ENCODE results near the gene NAV1.

The NAV1 gene

DNA sequence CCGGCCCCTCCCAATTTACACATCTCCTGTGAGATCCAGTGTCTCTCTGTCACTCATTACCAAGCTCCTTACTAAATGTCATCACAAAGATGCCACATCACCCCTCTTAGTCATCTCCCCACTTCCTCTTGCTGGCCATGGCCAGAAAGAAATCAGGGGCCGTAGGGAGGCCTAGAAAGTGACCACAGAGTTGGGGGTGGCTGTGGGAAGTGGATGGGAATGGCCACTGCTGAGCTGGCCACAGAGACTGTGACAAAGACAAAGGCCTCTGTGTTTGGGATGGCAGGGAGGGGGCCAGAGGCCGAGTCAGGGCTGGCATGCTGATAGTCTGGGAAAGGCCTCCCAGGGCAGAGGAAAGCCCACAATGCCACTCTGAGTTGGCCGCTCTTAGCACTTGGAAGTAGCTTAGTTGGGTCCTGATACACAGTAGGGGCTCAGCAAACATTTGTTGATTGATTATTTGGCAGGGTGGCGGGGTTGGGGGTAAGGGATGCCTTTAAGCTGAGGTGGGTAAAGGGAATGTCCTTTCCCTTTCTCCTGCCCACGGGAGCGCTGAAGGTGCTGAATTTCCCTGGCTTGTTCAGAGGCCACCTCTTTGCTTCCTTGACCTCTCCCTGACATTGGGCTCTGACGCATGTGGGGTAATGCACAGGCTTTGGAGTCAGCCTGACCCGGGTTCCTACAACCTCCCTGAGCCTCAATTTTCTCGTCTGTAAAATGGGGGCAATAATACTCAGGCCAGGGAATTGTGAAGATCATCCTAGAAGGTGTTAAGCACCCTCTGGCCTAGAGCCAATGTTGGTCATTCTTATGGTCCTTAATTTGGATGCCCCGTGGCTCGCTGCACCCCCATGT, 13.2 kb downstream of the NAV1 start:
- TF ChIP-seq RARB (CRISPR knock-in tag; IDR thresholded peaks at IDR 0.05) (0 out of 2 replicates have a peak, but pooled peaks have one; percentile 16), BACH2 (CRISPR knock-in tag; IDR thresholded peaks at IDR 0.05; ENCODE audit: borderline replicate concordance) (no peak)
- ATAC-seq, result peak; percentile 55

DNA sequence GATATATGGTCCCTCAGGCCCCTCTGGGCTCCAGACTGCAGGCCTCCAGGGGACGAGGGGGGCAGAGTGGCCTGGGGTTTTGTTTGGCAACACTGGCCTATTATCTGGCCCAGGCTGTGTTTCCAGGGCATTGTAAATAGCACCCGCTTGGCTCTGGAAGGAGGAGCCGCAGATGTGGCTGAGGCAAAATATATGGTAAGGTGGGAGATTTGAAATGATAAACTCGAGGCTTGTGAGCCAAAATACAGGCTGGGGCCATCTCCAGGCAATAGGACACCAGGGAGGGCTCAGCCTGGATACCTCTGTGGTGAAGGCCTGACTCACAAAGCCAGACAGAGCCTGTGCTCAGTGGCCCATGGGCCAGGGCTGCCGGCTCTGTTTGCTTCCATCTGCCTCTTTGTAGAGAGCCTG, 14.0 kb downstream of the NAV1 start:
- no peak for TF ChIP-seq RARB (CRISPR knock-in tag; IDR thresholded peaks at IDR 0.05)
- no peak for TF ChIP-seq ARNTL (CRISPR knock-in tag; IDR thresholded peaks at IDR 0.05; ENCODE audit: borderline replicate concordance, low read depth)
- no peak for TF ChIP-seq ZNF565 (CRISPR knock-in tag; conservative IDR thresholded peaks at IDR 0.05; ENCODE audit: low read depth)
- no peak for TF ChIP-seq CREB5 (CRISPR knock-in tag; IDR thresholded peaks at IDR 0.05; ENCODE audit: low read depth)
- TF ChIP-seq ZNF70 (CRISPR knock-in tag; IDR thresholded peaks at IDR 0.05), result no peak
- no peak for TF ChIP-seq OSR1 (CRISPR knock-in tag; IDR thresholded peaks at IDR 0.05)
- no peak for TF ChIP-seq ZC3H10 (CRISPR knock-in tag; IDR thresholded peaks at IDR 0.05)
- TF ChIP-seq BACH2 (CRISPR knock-in tag; IDR thresholded peaks at IDR 0.05; ENCODE audit: borderline replicate concordance), result no peak
- no peak for TF ChIP-seq ISL1 (CRISPR knock-in tag; IDR thresholded peaks at IDR 0.05)
- TF ChIP-seq ZFP30 (CRISPR knock-in tag; IDR thresholded peaks at IDR 0.05), result no peak
- no peak for TF ChIP-seq CSDC2 (CRISPR knock-in tag; IDR thresholded peaks at IDR 0.05)
- TF ChIP-seq PPARA (CRISPR knock-in tag; IDR thresholded peaks at IDR 0.05; ENCODE audit: borderline replicate concordance), result no peak
- TF ChIP-seq, protein P1, sequence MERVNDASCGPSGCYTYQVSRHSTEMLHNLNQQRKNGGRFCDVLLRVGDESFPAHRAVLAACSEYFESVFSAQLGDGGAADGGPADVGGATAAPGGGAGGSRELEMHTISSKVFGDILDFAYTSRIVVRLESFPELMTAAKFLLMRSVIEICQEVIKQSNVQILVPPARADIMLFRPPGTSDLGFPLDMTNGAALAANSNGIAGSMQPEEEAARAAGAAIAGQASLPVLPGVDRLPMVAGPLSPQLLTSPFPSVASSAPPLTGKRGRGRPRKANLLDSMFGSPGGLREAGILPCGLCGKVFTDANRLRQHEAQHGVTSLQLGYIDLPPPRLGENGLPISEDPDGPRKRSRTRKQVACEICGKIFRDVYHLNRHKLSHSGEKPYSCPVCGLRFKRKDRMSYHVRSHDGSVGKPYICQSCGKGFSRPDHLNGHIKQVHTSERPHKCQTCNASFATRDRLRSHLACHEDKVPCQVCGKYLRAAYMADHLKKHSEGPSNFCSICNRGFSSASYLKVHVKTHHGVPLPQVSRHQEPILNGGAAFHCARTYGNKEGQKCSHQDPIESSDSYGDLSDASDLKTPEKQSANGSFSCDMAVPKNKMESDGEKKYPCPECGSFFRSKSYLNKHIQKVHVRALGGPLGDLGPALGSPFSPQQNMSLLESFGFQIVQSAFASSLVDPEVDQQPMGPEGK (CRISPR knock-in tag; IDR thresholded peaks at IDR 0.05; ENCODE audit: borderline replicate concordance), result no peak
- peak; percentile 76 for ATAC-seq

- ATAC-seq, result no peak
- TF ChIP-seq ZC3H10 (CRISPR knock-in tag; IDR thresholded peaks at IDR 0.05) (0 out of 2 replicates have a peak, but pooled peaks have one; percentile 34), CSDC2 (CRISPR knock-in tag; IDR thresholded peaks at IDR 0.05) (no peak), ARNTL (CRISPR knock-in tag; IDR thresholded peaks at IDR 0.05; ENCODE audit: borderline replicate concordance, low read depth) (no peak), ISL1 (CRISPR knock-in tag; IDR thresholded peaks at IDR 0.05) (no peak)
These were observed 14.7 kb downstream of the NAV1 start for GRCh38 chr1:201553496-201554189.

DNA sequence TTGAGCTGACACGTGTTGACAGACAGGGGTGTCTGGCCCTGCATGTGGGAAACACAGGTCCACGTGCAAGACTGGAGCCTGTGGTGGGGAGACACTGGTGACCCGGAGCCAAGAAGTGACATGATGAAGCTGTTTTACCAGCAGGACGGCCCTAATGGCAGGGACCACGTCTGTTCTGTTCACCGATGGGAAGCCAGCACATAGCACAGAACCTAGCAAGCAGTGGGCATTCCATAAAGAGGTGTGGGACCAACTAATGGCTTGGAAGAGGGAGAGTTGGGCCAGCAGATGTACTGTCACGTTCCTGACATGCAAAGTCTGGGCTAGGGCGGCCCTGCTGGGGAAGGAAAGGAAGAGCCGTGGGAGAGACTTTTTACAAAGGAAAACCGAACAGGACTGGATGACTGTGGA, 15.3 kb downstream of the NAV1 start:
- ATAC-seq, result no peak
- TF ChIP-seq POU6F1 (CRISPR knock-in tag; IDR thresholded peaks at IDR 0.05; ENCODE audit: borderline replicate concordance, low read depth) (no peak), ZNF8 (CRISPR knock-in tag; IDR thresholded peaks at IDR 0.05) (no peak), CSRNP3 (CRISPR knock-in tag; IDR thresholded peaks at IDR 0.05) (no peak), TOX (CRISPR knock-in tag; IDR thresholded peaks at IDR 0.05; ENCODE audit: borderline replicate concordance) (no peak), ZFP3 (CRISPR knock-in tag; IDR thresholded peaks at IDR 0.05) (no peak), ZC3H10 (CRISPR knock-in tag; IDR thresholded peaks at IDR 0.05) (no peak), BACH2 (CRISPR knock-in tag; IDR thresholded peaks at IDR 0.05; ENCODE audit: borderline replicate concordance) (no peak), ESRRG (CRISPR knock-in tag; IDR thresholded peaks at IDR 0.05) (no peak)
